Astrocyte (in vitro differentiated cells and primary cell): ENCODE data around the gene CNTN1. TPM values are rescaled to one million over a fixed set of nuclear protein-coding genes. Genes with fewer than 3 reads are reported as not detected.

Experiments used
- DNase-seq: peaks from one replicate; pipeline ENCODE4 v3.0.0-alpha.2; 2010; ENCODE audit warnings: low read depth
- FAIRE-seq: peaks from 2 replicates; lab custom pipeline; 2011; peaks lifted over from hg19 to GRCh38; lab: Jason Lieb, UNC
- H2AFZ ChIP-seq: 2 replicates; pipeline ENCODE4 v1.6.0; 2012; ENCODE audit warnings: low read depth, low read length, inconsistent platforms
- H3K27ac ChIP-seq: 2 replicates; pipeline ENCODE4 v1.5.1; 2011; ENCODE audit warnings: low read depth, low read length, inconsistent platforms
- H3K27me3 ChIP-seq: 2 replicates; pipeline ENCODE4 v1.6.0; 2011; ENCODE audit warnings: low read length, inconsistent platforms; ENCODE audit not compliant: insufficient read depth
- H3K36me3 ChIP-seq: 2 replicates; pipeline ENCODE4 v1.5.1; 2011; ENCODE audit warnings: low read length, inconsistent platforms; ENCODE audit not compliant: insufficient read depth
- H3K4me1 ChIP-seq: 2 replicates; pipeline ENCODE4 v1.5.1; 2011; ENCODE audit warnings: low read length, inconsistent platforms; ENCODE audit not compliant: insufficient read depth
- H3K4me2 ChIP-seq: 2 replicates; pipeline ENCODE4 v1.6.0; 2012; ENCODE audit warnings: low read length, inconsistent platforms
- H3K4me3 ChIP-seq: 2 replicates; pipeline ENCODE4 v1.5.1; 2011; ENCODE audit warnings: low read depth, mild to moderate bottlenecking, low read length, inconsistent platforms; ENCODE audit not compliant: insufficient read depth
- H3K79me2 ChIP-seq: 2 replicates; pipeline ENCODE4 v1.6.0; 2012; ENCODE audit warnings: mild to moderate bottlenecking, low read length, inconsistent platforms; ENCODE audit not compliant: insufficient read depth
- H3K9ac ChIP-seq: 2 replicates; pipeline ENCODE4 v1.6.0; 2012; ENCODE audit warnings: mild to moderate bottlenecking, low read length, inconsistent platforms
- H3K9me3 ChIP-seq: 2 replicates; pipeline ENCODE4 v1.5.1; 2012; ENCODE audit warnings: low read depth, mild to moderate bottlenecking, low read length, inconsistent platforms; ENCODE audit not compliant: insufficient read depth
- H4K20me1 ChIP-seq: 2 replicates; pipeline ENCODE4 v1.6.0; 2012; ENCODE audit warnings: low read length, inconsistent platforms; ENCODE audit not compliant: insufficient read depth
- H3K27ac Mint-ChIP-seq: one replicate; pipeline ENCODE4 v1.8.0; 2021; ENCODE audit warnings: mild to moderate bottlenecking, mixed read lengths; ENCODE audit not compliant: unreplicated experiment
- H3K27me3 Mint-ChIP-seq: one replicate; pipeline ENCODE4 v1.8.0; 2021; ENCODE audit warnings: low read depth, mixed read lengths; ENCODE audit not compliant: unreplicated experiment
- H3K36me3 Mint-ChIP-seq: one replicate; pipeline ENCODE4 v1.8.0; 2021; ENCODE audit warnings: low read depth, mixed read lengths; ENCODE audit not compliant: unreplicated experiment
- H3K4me1 Mint-ChIP-seq: one replicate; pipeline ENCODE4 v1.8.0; 2021; ENCODE audit warnings: low read depth, mixed read lengths; ENCODE audit not compliant: unreplicated experiment
- H3K4me3 Mint-ChIP-seq: one replicate; pipeline ENCODE4 v1.8.0; 2021; ENCODE audit warnings: mild to moderate bottlenecking, moderate library complexity, mixed read lengths; ENCODE audit not compliant: unreplicated experiment
- H3K9me3 Mint-ChIP-seq: one replicate; pipeline ENCODE4 v1.8.0; 2021; ENCODE audit warnings: mild to moderate bottlenecking, mixed read lengths; ENCODE audit not compliant: unreplicated experiment
- EZH2 ChIP-seq: IDR thresholded peaks from 2 replicates; pipeline ENCODE4 v1.6.1; 2012; ENCODE audit warnings: mild to moderate bottlenecking, low read length, inconsistent platforms; ENCODE audit not compliant: insufficient read depth
- total RNA-seq: library from RNA; stranded (reverse); gene quantifications from 2 replicates; pipeline ENCODE4 v1.2.1, GENCODE V29; 2021
- TF ChIP-seq, protein P1 (sequence below): IDR thresholded peaks from 2 replicates; pipeline ENCODE4 v1.5.1; 2011; ENCODE audit warnings: low read depth, mild to moderate bottlenecking, inconsistent platforms, low read length, moderate library complexity; ENCODE audit not compliant: insufficient read depth

Gene CNTN1
- total RNA-seq, 1 donor from 2014 or later, result 2.1 TPM

DNA sequence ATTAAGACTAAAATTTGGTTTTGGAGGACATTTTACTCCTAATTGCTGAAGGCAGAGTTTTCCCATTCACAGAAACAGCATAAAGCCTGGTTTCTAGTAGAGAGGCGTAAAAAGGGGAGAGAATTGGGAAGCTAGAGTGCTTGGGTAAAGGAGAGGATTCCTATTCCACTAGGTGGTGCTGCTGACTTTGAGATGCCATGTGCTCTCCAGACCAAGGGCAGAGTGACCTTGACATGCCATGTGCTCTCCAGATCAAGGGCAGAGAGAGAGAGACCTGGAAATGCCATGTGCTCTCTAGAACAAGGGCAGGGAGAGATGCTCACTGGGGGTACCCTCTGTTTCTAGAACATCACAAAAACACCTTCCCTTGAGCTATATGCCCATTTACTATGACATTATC lies 319.7 kb downstream of the CNTN1 start:
- Histone ChIP-seq H3K4me3 (no peak overlapping the region), H3K9me3 (peaks cover 41% of the 10 kb centered on the region), H3K27me3 (no peaks in the 10 kb centered on the region), H3K36me3 (no peaks in the 10 kb centered on the region), H3K27ac (no peak overlapping the region), H4K20me1 (no peaks in the 10 kb centered on the region), H2AFZ (no peak overlapping the region), H3K9ac (no peak overlapping the region), H3K4me2 (no peak overlapping the region), H3K4me1 (peaks cover 14% of the 10 kb centered on the region), H3K79me2 (no peaks in the 10 kb centered on the region)
- TF ChIP-seq EZH2, result no peak
- Mint-ChIP-seq H3K4me3 (no peak overlapping the region), H3K27me3 (no peaks in the 10 kb centered on the region), H3K4me1 (peaks cover 12% of the 10 kb centered on the region), H3K27ac (no peak overlapping the region), H3K36me3 (no peaks in the 10 kb centered on the region), H3K9me3 (peaks cover 38% of the 10 kb centered on the region)
- FAIRE-seq (no peak), DNase-seq (no peak)

DNA sequence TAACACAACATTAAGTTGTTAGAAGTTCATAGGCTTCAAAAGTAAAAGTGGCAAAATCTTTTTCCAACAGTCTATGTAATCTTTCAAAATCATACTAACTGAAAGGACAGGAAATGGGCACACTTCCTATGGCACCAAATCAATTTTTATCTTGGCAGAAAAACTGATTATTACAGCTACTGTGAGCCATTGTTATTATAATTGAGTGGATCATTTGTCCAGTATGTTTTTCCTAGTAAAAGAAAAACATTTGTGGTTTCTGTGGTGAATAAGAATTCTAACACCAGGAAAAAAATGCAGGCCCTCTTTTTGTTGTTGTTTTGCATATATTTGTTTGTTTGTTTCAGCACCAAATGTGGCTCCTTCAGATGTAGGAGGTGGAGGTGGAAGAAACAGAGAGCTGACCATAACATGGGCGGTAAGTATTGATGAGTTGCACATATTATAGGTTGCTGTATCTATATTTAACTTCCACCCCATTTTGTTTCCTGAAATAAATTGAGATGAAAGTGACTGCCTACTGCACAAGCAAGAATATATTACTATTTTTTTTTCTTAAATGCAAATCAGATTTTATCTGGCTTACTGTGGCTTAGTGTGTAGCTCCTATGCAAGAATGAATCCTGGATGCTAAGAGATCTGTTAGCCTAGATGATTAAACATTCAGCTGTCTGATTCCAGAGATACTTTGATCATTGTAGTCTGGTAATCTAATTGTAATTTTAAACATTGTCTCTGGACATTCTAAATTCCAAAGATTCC lies 321.8 kb downstream of the CNTN1 start:
- DNase-seq, result peak; percentile 63
- no peak overlapping the region for H2AFZ ChIP-seq
- H3K36me3 Mint-ChIP-seq, result no peaks in the 10 kb centered on the region
- H3K4me1 Mint-ChIP-seq, result peaks cover 12% of the 10 kb centered on the region
- peaks cover 21% of the 10 kb centered on the region for H3K9me3 Mint-ChIP-seq
- H3K27me3 Mint-ChIP-seq, result no peaks in the 10 kb centered on the region
- H3K79me2 ChIP-seq, result no peaks in the 10 kb centered on the region
- peak overlapping the region; percentile 28 for H3K27ac ChIP-seq
- H4K20me1 ChIP-seq, result no peaks in the 10 kb centered on the region
- H3K36me3 ChIP-seq, result no peaks in the 10 kb centered on the region
- TF ChIP-seq, protein P1, sequence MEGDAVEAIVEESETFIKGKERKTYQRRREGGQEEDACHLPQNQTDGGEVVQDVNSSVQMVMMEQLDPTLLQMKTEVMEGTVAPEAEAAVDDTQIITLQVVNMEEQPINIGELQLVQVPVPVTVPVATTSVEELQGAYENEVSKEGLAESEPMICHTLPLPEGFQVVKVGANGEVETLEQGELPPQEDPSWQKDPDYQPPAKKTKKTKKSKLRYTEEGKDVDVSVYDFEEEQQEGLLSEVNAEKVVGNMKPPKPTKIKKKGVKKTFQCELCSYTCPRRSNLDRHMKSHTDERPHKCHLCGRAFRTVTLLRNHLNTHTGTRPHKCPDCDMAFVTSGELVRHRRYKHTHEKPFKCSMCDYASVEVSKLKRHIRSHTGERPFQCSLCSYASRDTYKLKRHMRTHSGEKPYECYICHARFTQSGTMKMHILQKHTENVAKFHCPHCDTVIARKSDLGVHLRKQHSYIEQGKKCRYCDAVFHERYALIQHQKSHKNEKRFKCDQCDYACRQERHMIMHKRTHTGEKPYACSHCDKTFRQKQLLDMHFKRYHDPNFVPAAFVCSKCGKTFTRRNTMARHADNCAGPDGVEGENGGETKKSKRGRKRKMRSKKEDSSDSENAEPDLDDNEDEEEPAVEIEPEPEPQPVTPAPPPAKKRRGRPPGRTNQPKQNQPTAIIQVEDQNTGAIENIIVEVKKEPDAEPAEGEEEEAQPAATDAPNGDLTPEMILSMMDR, result no peak
- TF ChIP-seq EZH2, result no peak
- no peak for FAIRE-seq
- H3K9me3 ChIP-seq, result peaks cover 28% of the 10 kb centered on the region
- H3K4me1 ChIP-seq, result peaks cover 14% of the 10 kb centered on the region
- no peak overlapping the region for H3K27ac Mint-ChIP-seq
- peak overlapping the region; percentile 9 for H3K4me2 ChIP-seq
- no peak overlapping the region for H3K4me3 ChIP-seq
- no peak overlapping the region for H3K4me3 Mint-ChIP-seq
- no peak overlapping the region for H3K9ac ChIP-seq
- no peaks in the 10 kb centered on the region for H3K27me3 ChIP-seq

DNA sequence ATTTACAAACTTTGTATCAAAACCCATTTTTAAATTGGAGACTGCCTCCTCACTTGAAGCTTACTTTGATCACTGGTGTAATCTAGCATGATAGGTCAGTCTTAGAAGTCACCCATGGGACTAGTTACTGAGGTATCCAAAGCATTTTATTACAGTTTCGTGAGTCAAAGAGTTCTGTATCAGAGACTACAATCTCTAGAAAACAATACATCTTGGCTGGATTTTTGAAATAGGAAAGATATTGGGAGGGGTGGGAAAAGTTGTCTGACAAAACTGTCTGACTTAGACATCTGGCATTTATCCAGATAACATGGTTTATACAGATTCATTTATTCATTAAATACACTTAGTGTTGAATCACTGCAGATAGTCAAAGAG lies 322.4 kb downstream of the CNTN1 start:
- H3K79me2 ChIP-seq, result no peaks in the 10 kb centered on the region
- H3K27ac ChIP-seq, result peak overlapping the region; percentile 28
- H3K36me3 Mint-ChIP-seq, result no peaks in the 10 kb centered on the region
- peaks cover 14% of the 10 kb centered on the region for H3K4me1 ChIP-seq
- no peak overlapping the region for H3K27ac Mint-ChIP-seq
- peaks cover 20% of the 10 kb centered on the region for H3K9me3 Mint-ChIP-seq
- no peak overlapping the region for H3K9ac ChIP-seq
- no peaks in the 10 kb centered on the region for H3K27me3 ChIP-seq
- H3K27me3 Mint-ChIP-seq, result no peaks in the 10 kb centered on the region
- H3K4me3 Mint-ChIP-seq, result no peak overlapping the region
- H3K4me2 ChIP-seq, result no peak overlapping the region
- H3K4me3 ChIP-seq, result no peak overlapping the region
- peaks cover 23% of the 10 kb centered on the region for H3K9me3 ChIP-seq
- DNase-seq, result peak; percentile 71
- TF ChIP-seq, protein P1, result no peak
- TF ChIP-seq EZH2, result no peak
- H4K20me1 ChIP-seq, result no peaks in the 10 kb centered on the region
- H3K36me3 ChIP-seq, result no peaks in the 10 kb centered on the region
- no peak for FAIRE-seq
- H3K4me1 Mint-ChIP-seq, result peaks cover 12% of the 10 kb centered on the region
- no peak overlapping the region for H2AFZ ChIP-seq
